ENCODE data around the gene NDUFA8. TPM values are rescaled to one million over a fixed set of nuclear protein-coding genes. Genes with fewer than 3 reads are reported as not detected.

NDUFA8 gene
- total RNA-seq, 3 donors from 2014 or later, result 30.4 to 37.5 (median 30.5) TPM

DNA sequence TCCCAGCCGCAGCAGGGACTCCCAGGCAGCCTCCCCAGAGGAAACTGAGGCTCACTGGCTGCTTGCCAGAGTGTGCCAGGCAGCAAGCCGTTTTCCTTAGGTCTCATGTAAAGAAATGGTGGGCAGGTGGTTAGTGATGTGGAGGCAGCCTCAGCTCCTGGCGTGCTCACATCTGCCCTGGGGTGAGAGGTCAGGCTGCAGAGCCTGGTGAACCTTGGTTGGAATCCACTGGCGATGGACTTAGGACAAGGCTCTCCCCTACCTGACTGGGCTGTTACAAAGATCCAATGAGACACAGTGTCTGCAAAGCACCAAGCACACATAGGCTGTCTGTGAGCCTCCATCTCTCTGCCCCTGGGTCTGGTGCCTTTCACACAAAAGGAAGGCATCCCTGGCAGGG is 38.3 kb upstream of the NDUFA8 start:
- no peak overlapping the region for H3K4me3 ChIP-seq
- intact Hi-C loops (cut with DNase I; ENCODE audit: low total_unique reads), result no loop called here
- no peak for DNase-seq (ENCODE audit: low spot score in 2 of 2)
- H3K36me3 ChIP-seq, result no peaks in the 10 kb centered on the region
- no peaks in the 10 kb centered on the region for H3K27me3 ChIP-seq
- TF ChIP-seq, protein P1, sequence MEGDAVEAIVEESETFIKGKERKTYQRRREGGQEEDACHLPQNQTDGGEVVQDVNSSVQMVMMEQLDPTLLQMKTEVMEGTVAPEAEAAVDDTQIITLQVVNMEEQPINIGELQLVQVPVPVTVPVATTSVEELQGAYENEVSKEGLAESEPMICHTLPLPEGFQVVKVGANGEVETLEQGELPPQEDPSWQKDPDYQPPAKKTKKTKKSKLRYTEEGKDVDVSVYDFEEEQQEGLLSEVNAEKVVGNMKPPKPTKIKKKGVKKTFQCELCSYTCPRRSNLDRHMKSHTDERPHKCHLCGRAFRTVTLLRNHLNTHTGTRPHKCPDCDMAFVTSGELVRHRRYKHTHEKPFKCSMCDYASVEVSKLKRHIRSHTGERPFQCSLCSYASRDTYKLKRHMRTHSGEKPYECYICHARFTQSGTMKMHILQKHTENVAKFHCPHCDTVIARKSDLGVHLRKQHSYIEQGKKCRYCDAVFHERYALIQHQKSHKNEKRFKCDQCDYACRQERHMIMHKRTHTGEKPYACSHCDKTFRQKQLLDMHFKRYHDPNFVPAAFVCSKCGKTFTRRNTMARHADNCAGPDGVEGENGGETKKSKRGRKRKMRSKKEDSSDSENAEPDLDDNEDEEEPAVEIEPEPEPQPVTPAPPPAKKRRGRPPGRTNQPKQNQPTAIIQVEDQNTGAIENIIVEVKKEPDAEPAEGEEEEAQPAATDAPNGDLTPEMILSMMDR (IDR thresholded peaks at IDR 0.05), result no peak
- TF ChIP-seq POLR2A (IDR thresholded peaks at IDR 0.05), result no peak
- no peak for TF ChIP-seq POLR2AphosphoS5 (IDR thresholded peaks at IDR 0.05)
- H3K9me3 ChIP-seq, result no peaks in the 10 kb centered on the region
- H3K4me1 ChIP-seq, result no peaks in the 10 kb centered on the region
- no peak overlapping the region for H3K27ac ChIP-seq

DNA sequence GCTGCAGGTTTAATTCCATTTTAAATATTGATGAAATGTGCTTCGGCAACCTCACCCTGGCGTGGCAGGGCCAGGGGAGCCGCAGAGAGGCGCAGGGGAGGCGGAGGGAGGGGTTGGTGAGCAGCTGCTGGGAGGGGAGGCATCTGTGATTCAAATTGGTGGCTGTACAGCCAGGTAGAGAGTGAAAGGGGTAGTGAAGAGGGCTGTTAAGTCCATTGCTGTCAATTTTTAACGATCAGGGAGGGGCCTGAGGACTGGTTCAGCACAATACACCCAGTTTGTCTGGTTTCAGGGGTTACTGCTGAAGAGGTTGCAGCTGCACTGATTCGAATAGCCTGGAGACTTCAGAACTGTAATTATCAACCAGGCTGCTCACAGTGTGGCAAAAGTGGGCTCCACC is 37.8 kb upstream of the NDUFA8 start:
- Histone ChIP-seq H3K27ac (no peak overlapping the region), H3K9me3 (no peaks in the 10 kb centered on the region), H3K27me3 (no peaks in the 10 kb centered on the region), H3K36me3 (no peaks in the 10 kb centered on the region), H3K4me1 (no peaks in the 10 kb centered on the region), H3K4me3 (no peak overlapping the region)
- intact Hi-C loops (cut with DNase I; ENCODE audit: low total_unique reads), result no loop called here
- no peak for DNase-seq (ENCODE audit: low spot score in 2 of 2)
- TF ChIP-seq, protein P1 (IDR thresholded peaks at IDR 0.05), result no peak
- TF ChIP-seq POLR2A (IDR thresholded peaks at IDR 0.05), result no peak

DNA sequence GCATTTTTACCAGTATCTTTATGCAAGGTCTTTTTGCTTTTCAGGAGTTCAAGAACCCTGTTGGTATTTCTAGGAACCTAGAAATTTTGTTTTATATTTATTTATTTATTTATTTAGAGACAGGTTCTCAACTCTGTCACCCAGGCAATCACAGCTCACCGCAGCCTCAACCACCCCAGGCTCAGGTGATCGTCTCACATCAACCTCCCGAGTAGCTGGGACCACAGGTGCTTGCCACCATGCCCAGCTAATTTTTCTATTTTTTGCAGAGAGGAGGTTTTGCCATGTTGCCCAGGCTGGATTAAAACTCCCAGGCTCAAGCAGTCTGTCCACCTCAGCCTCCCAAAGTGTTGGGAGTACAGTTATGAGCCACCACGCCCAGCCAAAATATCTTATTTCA is 36.3 kb upstream of the NDUFA8 start:
- intact Hi-C loops (cut with DNase I; ENCODE audit: low total_unique reads), result no loop called here
- TF ChIP-seq POLR2AphosphoS5 (IDR thresholded peaks at IDR 0.05) (no peak), POLR2A (IDR thresholded peaks at IDR 0.05) (no peak)
- TF ChIP-seq, protein P1 (IDR thresholded peaks at IDR 0.05), result no peak
- no peaks in the 10 kb centered on the region for H3K27me3 ChIP-seq
- H3K36me3 ChIP-seq, result no peaks in the 10 kb centered on the region
- no peak overlapping the region for H3K4me3 ChIP-seq
- no peaks in the 10 kb centered on the region for H3K9me3 ChIP-seq
- no peak for DNase-seq (ENCODE audit: low spot score in 2 of 2)
- H3K4me1 ChIP-seq, result no peaks in the 10 kb centered on the region
- no peak overlapping the region for H3K27ac ChIP-seq

DNA sequence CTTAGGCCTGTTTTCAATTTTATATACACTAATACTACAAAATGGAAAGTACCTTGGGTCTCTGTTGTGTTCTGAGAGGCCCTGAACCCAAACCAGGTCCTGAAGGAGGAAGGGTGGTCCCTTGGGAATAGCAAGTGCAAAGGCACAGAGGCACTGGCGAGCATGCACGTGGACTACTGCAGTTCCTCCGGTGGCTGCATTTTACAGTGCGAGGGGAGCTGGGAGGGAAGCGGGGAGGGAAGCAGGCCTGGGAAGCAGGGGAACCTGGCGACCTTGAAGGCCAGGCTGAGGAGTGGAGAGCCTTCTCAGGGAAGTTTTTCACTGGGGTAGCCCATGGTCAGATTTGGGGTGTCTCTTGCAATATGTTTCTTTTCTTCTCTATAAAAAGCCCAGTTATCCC is 34.1 kb upstream of the NDUFA8 start:
- Histone ChIP-seq H3K9me3 (no peaks in the 10 kb centered on the region), H3K27me3 (no peaks in the 10 kb centered on the region), H3K36me3 (no peaks in the 10 kb centered on the region), H3K4me3 (no peak overlapping the region), H3K27ac (no peak overlapping the region), H3K4me1 (no peaks in the 10 kb centered on the region)
- DNase-seq (ENCODE audit: low spot score in 2 of 2), result no peak
- intact Hi-C loops (cut with DNase I; ENCODE audit: low total_unique reads), result no loop called here
- TF ChIP-seq, protein P1 (IDR thresholded peaks at IDR 0.05), result no peak
- TF ChIP-seq POLR2A (IDR thresholded peaks at IDR 0.05), result no peak

DNA sequence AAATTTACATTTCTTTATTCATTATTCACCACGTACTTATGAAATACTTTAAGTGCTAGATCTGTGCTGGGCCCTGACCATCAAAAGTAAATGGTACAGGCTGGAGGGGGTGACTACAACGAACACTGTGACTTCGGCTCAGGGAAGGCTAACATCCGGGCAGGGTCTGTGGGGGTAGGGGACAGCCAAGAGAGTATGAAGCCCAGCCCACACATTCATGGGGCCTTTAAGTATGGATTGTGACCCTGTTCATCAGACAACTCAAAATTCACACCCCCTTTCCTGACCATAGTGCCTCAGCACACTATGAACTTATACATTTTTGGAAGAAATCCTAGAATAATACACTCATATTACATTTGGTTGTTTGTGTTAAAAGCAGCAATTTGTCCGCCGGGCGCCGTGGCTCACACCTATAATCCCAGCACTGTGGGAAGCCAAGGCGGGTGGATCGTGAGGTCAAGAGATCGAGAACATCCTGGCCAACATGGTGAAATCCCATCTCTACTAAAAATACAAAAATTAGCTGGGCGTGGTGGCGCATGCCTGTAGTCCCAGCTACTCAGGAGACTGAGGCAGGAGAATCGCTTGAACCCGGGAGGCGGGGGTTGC is 33.4 kb upstream of the NDUFA8 start:
- no peak overlapping the region for H3K27ac ChIP-seq
- intact Hi-C loops (cut with DNase I; ENCODE audit: low total_unique reads), result no loop called here
- H3K9me3 ChIP-seq, result no peaks in the 10 kb centered on the region
- no peaks in the 10 kb centered on the region for H3K4me1 ChIP-seq
- no peak for DNase-seq (ENCODE audit: low spot score in 2 of 2)
- H3K4me3 ChIP-seq, result no peak overlapping the region
- H3K27me3 ChIP-seq, result no peaks in the 10 kb centered on the region
- no peaks in the 10 kb centered on the region for H3K36me3 ChIP-seq
- TF ChIP-seq, protein P1 (IDR thresholded peaks at IDR 0.05), result no peak
- TF ChIP-seq POLR2A (IDR thresholded peaks at IDR 0.05), result no peak
- TF ChIP-seq POLR2AphosphoS5 (IDR thresholded peaks at IDR 0.05), result no peak
